ENCODE data around the gene ADAMTS7. TPM values are rescaled to one million over a fixed set of nuclear protein-coding genes. Genes with fewer than 3 reads are reported as not detected.

ADAMTS7 gene
- total RNA-seq, 2 donors from 2014 or later = 0.19 to 0.20 TPM

DNA sequence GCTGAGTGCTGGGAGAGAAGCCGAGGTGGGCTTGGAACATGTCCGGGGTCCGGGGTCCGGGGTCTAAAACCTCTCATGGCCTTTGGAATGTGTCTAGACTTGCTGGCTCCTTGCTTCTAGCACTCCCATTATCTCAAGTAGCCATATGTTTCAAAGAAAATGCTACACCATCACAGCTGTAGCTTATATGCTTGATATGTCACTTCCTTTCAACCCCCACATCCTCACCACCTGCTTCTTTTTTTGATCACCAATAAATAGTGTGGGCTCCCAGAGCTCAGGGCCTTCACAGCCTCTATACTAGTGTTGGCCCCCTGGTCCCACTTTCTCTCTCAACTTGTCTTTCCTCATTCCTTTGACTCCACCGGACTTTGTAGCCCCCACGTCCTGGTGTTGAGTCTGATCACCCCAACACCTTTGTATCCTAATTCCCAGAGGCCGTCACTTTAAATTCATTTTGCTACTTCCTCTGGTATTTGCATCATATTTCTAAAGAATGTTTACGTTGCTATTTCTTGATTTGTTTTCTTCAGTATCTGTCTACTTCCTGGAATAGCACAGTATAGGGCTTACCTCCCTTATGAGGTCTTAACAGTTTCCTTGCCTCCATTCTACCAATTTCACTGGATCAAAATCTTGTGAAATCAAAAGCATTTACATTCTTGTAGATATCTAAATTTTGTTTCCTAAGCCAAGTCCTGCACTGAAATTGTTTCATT is 98.3 kb downstream of the ADAMTS7 start:
- no peak overlapping the region for H3K27ac Mint-ChIP-seq
- DNase-seq (ENCODE audit: low spot score) = no peak
- H3K9me3 Mint-ChIP-seq = no peaks in the 10 kb centered on the region
- H3K4me1 Mint-ChIP-seq (ENCODE audit: low read depth in 2 of 2) = peaks cover 0 to 3% of the 10 kb centered on the region in 2 donors
- no peak for ATAC-seq
- H3K36me3 Mint-ChIP-seq = no peaks in the 10 kb centered on the region
- H3K4me3 Mint-ChIP-seq = no peak overlapping the region
- H3K27me3 Mint-ChIP-seq = peaks cover 16 to 39% of the 10 kb centered on the region in 2 donors

GRCh38 chr15:78711638-78712037 is 99.6 kb downstream of the ADAMTS7 start:
- H3K27me3 Mint-ChIP-seq = peaks cover 17 to 41% of the 10 kb centered on the region in 2 donors
- no peaks in the 10 kb centered on the region for H3K9me3 Mint-ChIP-seq
- DNase-seq (ENCODE audit: low spot score) (no peak), ATAC-seq (no peak)
- no peaks in the 10 kb centered on the region for H3K36me3 Mint-ChIP-seq
- no peak overlapping the region for H3K27ac Mint-ChIP-seq
- H3K4me1 Mint-ChIP-seq (ENCODE audit: low read depth in 2 of 2) = peaks cover 3 to 7% of the 10 kb centered on the region in 2 donors
- no peak overlapping the region for H3K4me3 Mint-ChIP-seq

DNA sequence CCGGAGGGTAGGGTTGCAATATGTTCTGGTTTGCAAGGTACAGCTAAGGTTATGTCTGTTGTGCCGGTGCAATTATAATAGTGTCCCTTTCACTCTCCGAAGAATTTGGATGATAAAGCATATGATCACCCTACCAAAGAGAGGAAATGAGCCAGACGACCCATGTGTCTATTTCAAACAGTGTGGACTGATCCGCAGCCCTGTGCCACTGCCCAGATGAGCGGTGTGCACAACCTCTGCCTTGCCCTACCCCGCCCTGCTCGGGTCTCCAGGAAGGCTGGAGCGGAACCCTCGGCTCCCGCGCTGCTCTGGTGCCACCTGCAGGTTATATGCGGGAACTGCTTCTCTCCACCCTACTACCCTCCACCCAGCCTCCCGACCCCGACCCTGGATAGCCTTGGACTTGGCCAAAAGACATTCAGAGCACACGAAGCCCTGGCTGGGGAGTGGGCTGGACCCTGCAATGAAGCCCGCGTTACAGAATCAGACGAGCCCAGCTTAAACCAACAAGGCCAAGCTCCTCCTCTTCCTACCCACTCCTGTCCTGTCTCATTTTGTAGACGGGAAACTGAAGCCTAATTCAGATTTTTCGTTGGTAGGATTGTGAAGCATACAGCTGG is 101.9 kb downstream of the ADAMTS7 start:
- DNase-seq (ENCODE audit: low spot score) = no peak
- Mint-ChIP-seq H3K4me3 (no peak overlapping the region), H3K27ac (no peak overlapping the region), H3K4me1 (ENCODE audit: low read depth in 2 of 2) (peaks cover 3 to 13% of the 10 kb centered on the region in 2 donors), H3K36me3 (no peaks in the 10 kb centered on the region), H3K9me3 (no peaks in the 10 kb centered on the region), H3K27me3 (peaks cover 21 to 42% of the 10 kb centered on the region in 2 donors)
- ATAC-seq = peak; percentile 87 to 91

Other genes starting within 250 kb of the ADAMTS7 start
- 1 to 10 TPM; 4.4 to 9.0 TPM for gene CHRNA5, start 245.9 kb downstream of the ADAMTS7 start, total RNA-seq
- gene CHRNA3, start 190.5 kb downstream of the ADAMTS7 start, total RNA-seq = not detected
- gene CHRNB4, start 170.3 kb downstream of the ADAMTS7 start, total RNA-seq = not detected
- gene MORF4L1, start 61.4 kb upstream of the ADAMTS7 start, total RNA-seq = 100 to 1,000 TPM; 134 to 226 TPM
- 10 to 100 TPM; 16.1 to 25.2 TPM for gene CTSH, start 133.6 kb upstream of the ADAMTS7 start, total RNA-seq

Measured in natural killer cell treated with Interleukin-12 subunit alpha and Interleukin-12 subunit beta and Interleukin-15 and Interleukin-18, amount 100 ng/mL, for 72 hours (primary cell).